Measurements from ENCODE around the gene PRR5L.

Gene PRR5L

GRCh38 chr11:36398231-36398953 lies 102.3 kb downstream of the PRR5L start:
- Histone ChIP-seq H3K9ac (ENCODE audit: low read length) (no peak overlapping the region), H3K9me3 (ENCODE audit: control insufficient read depth, low read length) (no peaks in the 10 kb centered on the region), H3K36me3 (ENCODE audit: control insufficient read depth, insufficient read depth, low read length, severe bottlenecking) (no peaks in the 10 kb centered on the region), H3K4me1 (ENCODE audit: control insufficient read depth, insufficient read depth, low read length) (no peaks in the 10 kb centered on the region), H3K4me3 (ENCODE audit: low read length) (no peak overlapping the region), H3K27me3 (replicated peaks; ENCODE audit: control insufficient read depth, insufficient read depth, low read length) (peaks cover 3% of the 10 kb centered on the region)
- no peak for DNase-seq (ENCODE audit: low read depth)

GRCh38 chr11:36399236-36399635 lies 103.1 kb downstream of the PRR5L start:
- Histone ChIP-seq H3K36me3 (ENCODE audit: control insufficient read depth, insufficient read depth, low read length, severe bottlenecking) (no peaks in the 10 kb centered on the region), H3K27me3 (replicated peaks; ENCODE audit: control insufficient read depth, insufficient read depth, low read length) (peaks cover 3% of the 10 kb centered on the region), H3K4me1 (ENCODE audit: control insufficient read depth, insufficient read depth, low read length) (no peaks in the 10 kb centered on the region), H3K4me3 (ENCODE audit: low read length) (no peak overlapping the region), H3K9ac (ENCODE audit: low read length) (no peak overlapping the region), H3K9me3 (ENCODE audit: control insufficient read depth, low read length) (no peaks in the 10 kb centered on the region)
- DNase-seq (ENCODE audit: low read depth), result no peak

GRCh38 chr11:36399745-36400144 lies 103.7 kb downstream of the PRR5L start:
- Histone ChIP-seq H3K4me1 (ENCODE audit: control insufficient read depth, insufficient read depth, low read length) (no peaks in the 10 kb centered on the region), H3K27me3 (replicated peaks; ENCODE audit: control insufficient read depth, insufficient read depth, low read length) (peaks cover 3% of the 10 kb centered on the region), H3K4me3 (ENCODE audit: low read length) (no peak overlapping the region), H3K36me3 (ENCODE audit: control insufficient read depth, insufficient read depth, low read length, severe bottlenecking) (no peaks in the 10 kb centered on the region), H3K9me3 (ENCODE audit: control insufficient read depth, low read length) (no peaks in the 10 kb centered on the region), H3K9ac (ENCODE audit: low read length) (no peak overlapping the region)
- no peak for DNase-seq (ENCODE audit: low read depth)

GRCh38 chr11:36400766-36401455 lies 104.8 kb downstream of the PRR5L start:
- Histone ChIP-seq H3K4me3 (ENCODE audit: low read length) (no peak overlapping the region), H3K9me3 (ENCODE audit: control insufficient read depth, low read length) (no peaks in the 10 kb centered on the region), H3K36me3 (ENCODE audit: control insufficient read depth, insufficient read depth, low read length, severe bottlenecking) (no peaks in the 10 kb centered on the region), H3K4me1 (ENCODE audit: control insufficient read depth, insufficient read depth, low read length) (no peaks in the 10 kb centered on the region), H3K9ac (ENCODE audit: low read length) (no peak overlapping the region), H3K27me3 (replicated peaks; ENCODE audit: control insufficient read depth, insufficient read depth, low read length) (peaks cover 3% of the 10 kb centered on the region)
- no peak for DNase-seq (ENCODE audit: low read depth)

- no peaks in the 10 kb centered on the region for H3K9me3 ChIP-seq (ENCODE audit: control insufficient read depth, low read length)
- no peak overlapping the region for H3K4me3 ChIP-seq (ENCODE audit: low read length)
- no peaks in the 10 kb centered on the region for H3K36me3 ChIP-seq (ENCODE audit: control insufficient read depth, insufficient read depth, low read length, severe bottlenecking)
- no peak overlapping the region for H3K9ac ChIP-seq (ENCODE audit: low read length)
- DNase-seq (ENCODE audit: low read depth), result no peak
- no peaks in the 10 kb centered on the region for H3K4me1 ChIP-seq (ENCODE audit: control insufficient read depth, insufficient read depth, low read length)
- peaks cover 3% of the 10 kb centered on the region for H3K27me3 ChIP-seq (replicated peaks; ENCODE audit: control insufficient read depth, insufficient read depth, low read length)
Observed at GRCh38 chr11:36402568-36403170, 106.6 kb downstream of the PRR5L start.

GRCh38 chr11:36403661-36404060 lies 107.6 kb downstream of the PRR5L start:
- no peak overlapping the region for H3K9ac ChIP-seq (ENCODE audit: low read length)
- H3K4me1 ChIP-seq (ENCODE audit: control insufficient read depth, insufficient read depth, low read length), result no peaks in the 10 kb centered on the region
- no peaks in the 10 kb centered on the region for H3K9me3 ChIP-seq (ENCODE audit: control insufficient read depth, low read length)
- H3K4me3 ChIP-seq (ENCODE audit: low read length), result no peak overlapping the region
- no peak for DNase-seq (ENCODE audit: low read depth)
- no peaks in the 10 kb centered on the region for H3K36me3 ChIP-seq (ENCODE audit: control insufficient read depth, insufficient read depth, low read length, severe bottlenecking)
- H3K27me3 ChIP-seq (replicated peaks; ENCODE audit: control insufficient read depth, insufficient read depth, low read length), result peaks cover 2% of the 10 kb centered on the region

GRCh38 chr11:36404831-36405230 lies 108.7 kb downstream of the PRR5L start:
- peak; percentile 25 for DNase-seq (ENCODE audit: low read depth)
- Histone ChIP-seq H3K27me3 (replicated peaks; ENCODE audit: control insufficient read depth, insufficient read depth, low read length) (peaks cover 6% of the 10 kb centered on the region), H3K36me3 (ENCODE audit: control insufficient read depth, insufficient read depth, low read length, severe bottlenecking) (no peaks in the 10 kb centered on the region)

GRCh38 chr11:36405585-36406367 lies 109.7 kb downstream of the PRR5L start:
- DNase-seq (ENCODE audit: low read depth), result no peak
- Histone ChIP-seq H3K4me3 (ENCODE audit: low read length) (no peak overlapping the region), H3K4me1 (ENCODE audit: control insufficient read depth, insufficient read depth, low read length) (no peaks in the 10 kb centered on the region), H3K9ac (ENCODE audit: low read length) (no peak overlapping the region), H3K9me3 (ENCODE audit: control insufficient read depth, low read length) (no peaks in the 10 kb centered on the region), H3K27me3 (replicated peaks; ENCODE audit: control insufficient read depth, insufficient read depth, low read length) (peaks cover 6% of the 10 kb centered on the region), H3K36me3 (ENCODE audit: control insufficient read depth, insufficient read depth, low read length, severe bottlenecking) (no peaks in the 10 kb centered on the region)

More at GRCh38 chr11:36404831-36405230, 108.7 kb downstream of the PRR5L start:
- no peaks in the 10 kb centered on the region for H3K4me1 ChIP-seq (ENCODE audit: control insufficient read depth, insufficient read depth, low read length)
- no peak overlapping the region for H3K4me3 ChIP-seq (ENCODE audit: low read length)
- H3K9ac ChIP-seq (ENCODE audit: low read length), result no peak overlapping the region
- no peaks in the 10 kb centered on the region for H3K9me3 ChIP-seq (ENCODE audit: control insufficient read depth, low read length)

GRCh38 chr11:36407356-36407755 lies 111.3 kb downstream of the PRR5L start:
- no peaks in the 10 kb centered on the region for H3K9me3 ChIP-seq (ENCODE audit: control insufficient read depth, low read length)
- DNase-seq (ENCODE audit: low read depth), result no peak
- peaks cover 6% of the 10 kb centered on the region for H3K27me3 ChIP-seq (replicated peaks; ENCODE audit: control insufficient read depth, insufficient read depth, low read length)
- H3K9ac ChIP-seq (ENCODE audit: low read length), result no peak overlapping the region
- no peak overlapping the region for H3K4me3 ChIP-seq (ENCODE audit: low read length)
- no peaks in the 10 kb centered on the region for H3K4me1 ChIP-seq (ENCODE audit: control insufficient read depth, insufficient read depth, low read length)
- H3K36me3 ChIP-seq (ENCODE audit: control insufficient read depth, insufficient read depth, low read length, severe bottlenecking), result no peaks in the 10 kb centered on the region

GRCh38 chr11:36408498-36409136 lies 112.5 kb downstream of the PRR5L start:
- no peak for DNase-seq (ENCODE audit: low read depth)
- no peaks in the 10 kb centered on the region for H3K4me1 ChIP-seq (ENCODE audit: control insufficient read depth, insufficient read depth, low read length)
- H3K36me3 ChIP-seq (ENCODE audit: control insufficient read depth, insufficient read depth, low read length, severe bottlenecking), result no peaks in the 10 kb centered on the region

More at GRCh38 chr11:36408498-36409136, 112.5 kb downstream of the PRR5L start:
- Histone ChIP-seq H3K9me3 (ENCODE audit: control insufficient read depth, low read length) (no peaks in the 10 kb centered on the region), H3K27me3 (replicated peaks; ENCODE audit: control insufficient read depth, insufficient read depth, low read length) (peaks cover 6% of the 10 kb centered on the region), H3K9ac (ENCODE audit: low read length) (no peak overlapping the region), H3K4me3 (ENCODE audit: low read length) (no peak overlapping the region)
